HG03571 (cell line): Measurements from ENCODE around the gene ERICH3.

ENCODE experiments used
- ATAC-seq: cut with Tn5 transposase; IDR thresholded peaks from one replicate; pipeline ENCODE4 v1.9.1; 2021; ENCODE audit not compliant: unreplicated experiment

The ERICH3 gene

GRCh38 chr1:74522148-74522547, 151.4 kb downstream of the ERICH3 start:
- no peak for ATAC-seq
